Putamen (tissue), 1 donor: Measurements from ENCODE around the gene SMCHD1.

Source experiments
- DNase-seq: peaks from one replicate; pipeline ENCODE4 v3.0.0-alpha.2; 2016; ENCODE audit warnings: low spot score

The SMCHD1 gene

GRCh38 chr18:2655178-2655953, at the start of gene SMCHD1:
Gene SMCHD1 (plus strand): TSS chr18:2655726. CDS start chr18:2656076, 350 bp downstream.
- peak; percentile 89 for DNase-seq

GRCh38 chr18:2606335-2606734, 49.2 kb upstream of the SMCHD1 start:
- no peak for DNase-seq

DNA sequence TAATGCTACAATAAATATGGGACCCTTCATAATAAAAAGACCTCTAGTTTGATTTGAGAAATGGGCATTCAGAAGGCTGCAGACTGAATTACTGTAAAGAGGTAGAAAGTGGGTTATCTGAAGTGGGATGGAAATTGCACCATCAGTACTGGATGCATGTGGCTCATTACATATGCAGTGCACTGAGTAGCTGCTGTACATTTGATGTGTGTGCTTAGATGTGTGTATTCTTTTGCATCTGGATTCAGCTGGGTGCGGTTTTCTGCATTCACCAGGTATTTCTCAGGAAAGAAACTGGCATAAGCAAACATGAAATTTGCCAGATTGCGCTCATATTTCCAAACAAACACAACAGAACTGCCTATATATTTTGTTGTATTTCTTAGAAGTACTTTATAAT, 45.9 kb upstream of the SMCHD1 start:
- no peak for DNase-seq

- DNase-seq: no peak
Measured at GRCh38 chr18:2610549-2610948, 45.0 kb upstream of the SMCHD1 start.

- DNase-seq: no peak
Measured at GRCh38 chr18:2612996-2613395, 42.5 kb upstream of the SMCHD1 start.

- DNase-seq: no peak
Measured at GRCh38 chr18:2617401-2617998, 38.0 kb upstream of the SMCHD1 start.

GRCh38 chr18:2618009-2618408, 37.5 kb upstream of the SMCHD1 start:
- no peak for DNase-seq

GRCh38 chr18:2625217-2625616, 30.3 kb upstream of the SMCHD1 start:
- DNase-seq: no peak

DNA sequence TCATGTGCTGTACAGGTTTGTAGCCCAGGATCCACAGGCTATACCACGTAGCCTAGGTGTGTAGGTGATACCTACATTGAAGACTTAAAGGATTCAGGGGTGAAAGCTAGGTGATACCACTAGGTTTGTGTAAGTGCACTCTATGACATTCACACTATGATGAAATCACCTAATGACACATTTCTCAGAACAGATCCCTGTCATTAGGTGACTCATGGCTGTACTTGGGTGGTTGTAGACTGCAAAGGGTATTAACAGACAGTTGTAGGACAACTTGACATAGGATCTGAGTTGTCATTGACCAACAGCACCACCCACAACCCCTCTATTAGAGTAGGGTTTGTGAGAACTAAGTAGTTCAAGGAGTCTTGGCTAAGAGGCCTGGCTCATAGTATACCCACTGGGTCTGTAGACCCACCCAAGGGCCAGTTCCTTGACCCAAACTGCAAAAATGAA, 27.7 kb upstream of the SMCHD1 start:
- no peak for DNase-seq

GRCh38 chr18:2629003-2629402, 26.5 kb upstream of the SMCHD1 start:
- DNase-seq: no peak

DNA sequence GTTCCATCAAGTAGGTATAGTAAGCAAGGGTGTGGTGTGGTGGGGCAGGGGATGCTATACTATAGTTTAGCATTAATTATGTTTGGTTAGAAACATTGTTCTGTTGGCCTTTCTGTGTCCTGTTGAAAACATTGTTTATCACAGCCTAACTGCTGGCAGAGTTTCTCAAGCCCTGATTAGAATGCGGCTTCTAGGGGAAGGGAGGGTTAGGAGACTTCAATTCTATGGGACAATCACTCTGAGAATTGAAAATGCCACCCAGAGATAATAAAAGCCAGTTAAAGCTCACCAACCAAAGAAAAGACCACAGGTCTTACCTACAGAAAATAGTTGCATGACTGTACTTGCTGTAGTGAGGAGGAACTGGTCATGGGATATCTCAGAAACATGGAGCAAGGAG, 19.9 kb upstream of the SMCHD1 start:
- no peak for DNase-seq

GRCh38 chr18:2636126-2636631, 19.3 kb upstream of the SMCHD1 start:
- DNase-seq: no peak

DNA sequence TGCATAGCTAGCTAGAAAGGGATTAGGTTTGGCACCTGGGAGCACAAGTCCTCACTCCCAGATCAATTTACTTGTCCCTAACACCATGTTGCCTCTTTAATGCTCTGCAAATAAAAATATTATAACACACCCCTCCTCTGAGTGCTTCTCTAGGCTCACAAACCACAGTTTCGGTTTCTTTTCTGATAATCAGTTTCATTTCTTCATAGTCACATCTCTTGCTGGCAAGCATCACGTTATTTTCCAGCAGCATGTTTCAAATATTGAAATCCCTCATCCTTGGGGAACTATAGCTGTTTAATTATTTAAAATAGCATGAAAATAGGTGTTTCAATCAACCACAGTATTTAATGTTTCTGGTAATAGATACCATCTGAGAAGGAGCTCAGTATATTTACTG, 13.9 kb upstream of the SMCHD1 start:
- DNase-seq: no peak

DNA sequence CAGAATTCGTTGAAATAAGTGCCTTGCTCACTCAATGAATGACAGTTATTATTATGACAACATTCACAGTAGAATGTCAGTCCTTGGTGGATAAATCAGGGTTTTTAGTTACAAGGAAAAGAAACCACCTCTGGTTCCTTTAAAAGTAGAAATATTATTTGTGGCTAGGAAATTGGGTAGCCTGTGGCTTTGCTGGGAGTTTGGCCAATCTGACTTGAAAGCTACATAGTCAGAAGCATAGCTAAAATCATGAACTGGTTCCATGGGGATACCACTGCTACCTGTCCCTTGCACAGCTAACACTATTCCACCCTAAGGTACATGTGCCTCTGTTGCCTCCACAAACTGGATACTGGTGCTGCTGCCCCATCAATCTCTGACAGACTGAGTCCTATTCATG, 12.8 kb upstream of the SMCHD1 start:
- DNase-seq: no peak

DNA sequence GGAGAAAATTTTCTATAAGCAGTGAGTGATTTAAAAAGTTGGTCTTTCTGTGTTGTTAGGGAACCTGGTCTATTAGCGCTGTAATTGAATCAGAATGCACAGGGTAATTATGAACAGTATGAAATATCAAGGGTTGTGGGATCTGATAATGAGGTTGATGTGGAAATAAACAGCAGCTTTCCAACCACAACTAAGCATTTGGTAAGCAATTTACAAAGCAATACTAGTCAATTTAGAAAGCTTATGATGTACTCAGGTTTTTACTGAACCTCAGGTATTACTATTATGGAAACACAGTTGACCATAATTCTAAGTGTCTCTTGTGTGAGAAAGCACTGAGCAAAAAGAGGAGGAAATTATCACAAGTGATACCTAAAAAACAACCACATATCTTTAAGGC, 11.0 kb upstream of the SMCHD1 start:
- no peak for DNase-seq

DNA sequence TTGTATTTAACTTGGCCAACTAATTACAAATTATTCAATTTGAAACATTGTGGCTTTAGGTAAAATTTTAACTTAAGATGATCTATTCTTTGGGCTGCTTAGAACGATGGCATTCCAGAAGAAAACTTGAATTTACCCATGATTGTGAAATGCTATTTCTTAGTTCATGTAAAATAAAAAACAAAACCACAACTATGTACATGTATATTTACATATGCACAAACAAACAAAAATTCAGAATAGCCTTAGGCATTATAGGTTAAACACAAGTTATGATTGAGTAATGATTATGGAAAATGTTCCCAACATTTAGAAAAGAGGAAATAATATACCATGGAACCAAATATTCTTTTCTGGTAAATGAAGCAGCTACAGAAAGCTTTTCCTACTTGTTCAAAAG, 3.5 kb upstream of the SMCHD1 start:
- no peak for DNase-seq

GRCh38 chr18:2653467-2653866, 2.1 kb upstream of the SMCHD1 start:
- DNase-seq: no peak

DNA sequence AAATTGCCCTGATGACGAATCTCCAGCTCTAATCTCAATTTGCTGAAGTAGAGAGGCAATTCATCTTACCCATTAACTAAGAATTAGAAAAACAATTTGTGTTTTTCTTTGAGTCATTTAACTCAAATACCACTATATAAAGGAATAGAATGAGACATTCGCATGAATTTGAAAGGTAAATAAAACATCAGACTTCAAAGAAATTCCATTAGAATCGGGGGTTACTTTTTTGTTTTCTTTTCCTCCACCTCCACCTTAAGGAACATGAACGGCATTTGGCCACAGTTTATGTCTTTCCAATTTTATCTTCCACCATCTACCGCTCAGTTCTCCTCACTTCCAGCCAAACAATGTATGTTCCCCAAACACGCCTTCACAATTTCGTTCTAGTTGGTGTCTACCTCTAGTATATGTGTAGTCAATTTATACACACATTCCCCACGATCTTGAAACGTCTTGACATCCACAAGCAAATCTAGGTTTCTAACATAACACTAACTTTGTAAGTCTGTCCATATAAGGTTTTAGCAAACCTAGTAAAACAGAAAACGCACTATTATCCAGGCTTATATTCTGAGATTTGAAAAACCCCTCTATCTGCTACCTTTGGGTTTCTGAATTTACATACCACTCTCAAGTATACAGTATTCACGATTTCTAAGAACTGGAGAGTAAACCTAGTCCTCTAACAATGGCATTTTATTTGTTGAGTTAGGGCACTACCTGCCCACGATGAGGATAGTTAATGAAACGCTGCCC, 1.2 kb upstream of the SMCHD1 start:
- no peak for DNase-seq

DNA sequence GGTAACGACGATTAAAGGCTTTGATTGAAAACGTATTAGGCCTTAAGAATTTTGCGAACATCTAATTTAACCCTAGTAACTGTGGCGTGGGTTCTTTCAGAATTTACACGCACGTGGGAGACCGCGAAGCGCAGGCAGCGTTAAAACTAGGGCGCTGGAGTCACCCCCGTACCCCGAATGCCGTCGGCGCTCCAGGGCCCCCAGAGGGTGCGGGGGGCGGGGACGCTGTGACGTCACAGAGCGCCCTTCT, 673 bp upstream of the SMCHD1 start:
- no peak for DNase-seq

GRCh38 chr18:2655954-2656236, 369 bp downstream of the SMCHD1 start:
- no peak for DNase-seq

GRCh38 chr18:2656237-2656980, 883 bp downstream of the SMCHD1 start:
- no peak for DNase-seq

DNA sequence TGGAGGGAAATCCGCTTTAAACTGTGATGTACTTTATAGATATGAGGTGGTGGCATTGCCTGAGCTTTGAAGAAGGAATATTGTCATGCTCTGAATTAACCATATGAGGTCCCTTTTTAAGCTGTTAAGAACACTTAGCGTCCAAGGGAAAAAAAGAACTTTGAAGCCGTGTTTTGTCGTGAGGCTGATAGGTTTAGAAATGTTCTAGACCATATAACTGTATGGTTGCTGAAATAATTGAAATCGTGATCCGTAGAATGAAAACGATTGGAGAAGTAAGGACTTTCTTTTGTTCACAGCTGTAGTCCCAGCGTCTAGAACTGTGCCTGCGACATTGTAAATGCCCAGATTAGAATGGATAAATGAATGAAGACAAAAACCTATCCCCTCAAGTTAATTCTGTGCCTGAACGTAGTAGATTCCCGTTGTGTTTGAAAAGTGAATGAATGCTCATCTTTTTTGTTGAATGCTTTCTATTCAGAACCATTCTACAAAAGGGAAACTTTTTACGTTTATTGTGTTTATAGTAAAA, 1.5 kb downstream of the SMCHD1 start:
- DNase-seq: no peak
